Measurements from ENCODE around the gene CTDSPL.

Gene CTDSPL

GRCh38 chr3:37920156-37920699 is 58.5 kb downstream of the CTDSPL start:
- no peak for DNase-seq

GRCh38 chr3:37921025-37921424 is 59.3 kb downstream of the CTDSPL start:
- DNase-seq: no peak

- no peak for DNase-seq
Observed at GRCh38 chr3:37922721-37923568, 61.3 kb downstream of the CTDSPL start.

- DNase-seq: no peak
Observed at GRCh38 chr3:37923569-37924040, 61.9 kb downstream of the CTDSPL start.

GRCh38 chr3:37924453-37924852 is 62.8 kb downstream of the CTDSPL start:
- no peak for DNase-seq

- no peak for DNase-seq
Observed at GRCh38 chr3:37925157-37925556, 63.5 kb downstream of the CTDSPL start.

- DNase-seq: no peak
Observed at GRCh38 chr3:37926611-37927010, 64.9 kb downstream of the CTDSPL start.

GRCh38 chr3:37930495-37930894 is 68.8 kb downstream of the CTDSPL start:
- no peak for DNase-seq

GRCh38 chr3:37932505-37932904 is 70.8 kb downstream of the CTDSPL start:
- no peak for DNase-seq

GRCh38 chr3:37934631-37935289 is 73.1 kb downstream of the CTDSPL start:
- no peak for DNase-seq

GRCh38 chr3:37935290-37935668 is 73.6 kb downstream of the CTDSPL start:
- DNase-seq: no peak

GRCh38 chr3:37935756-37936666 is 74.3 kb downstream of the CTDSPL start:
- no peak for DNase-seq

- no peak for DNase-seq
Observed at GRCh38 chr3:37937156-37937555, 75.5 kb downstream of the CTDSPL start.

GRCh38 chr3:37938011-37938410 is 76.3 kb downstream of the CTDSPL start:
- no peak for DNase-seq

- no peak for DNase-seq
Observed at GRCh38 chr3:37940242-37940908, 78.7 kb downstream of the CTDSPL start.

GRCh38 chr3:37941608-37942508 is 80.2 kb downstream of the CTDSPL start:
- DNase-seq: no peak

GRCh38 chr3:37942646-37943045 is 81.0 kb downstream of the CTDSPL start:
- no peak for DNase-seq

GRCh38 chr3:37943126-37943525 is 81.4 kb downstream of the CTDSPL start:
- DNase-seq: no peak

GRCh38 chr3:37943631-37944314 is 82.1 kb downstream of the CTDSPL start:
- DNase-seq: no peak

- no peak for DNase-seq
Observed at GRCh38 chr3:37944391-37944842, 82.7 kb downstream of the CTDSPL start.

Data from NCI-H446 (cell line).